Breast epithelium (tissue), 4 donors: ENCODE data around the gene NRXN2. TPM values are rescaled to one million over a fixed set of nuclear protein-coding genes. Genes with fewer than 3 reads are reported as not detected.

Experiments used
- DNase-seq, 2 donors: peaks; one replicate each; pipeline ENCODE4 v3.0.0-alpha.2; 2019; ENCODE audit warnings: low spot score in 2 of 2
- H3K27ac ChIP-seq, 2 donors: fragments of 200-600 bp; sonication (generic) in 1 of 2; one replicate each; pipeline ENCODE4 v1.5.1; 2016 to 2019; ENCODE audit warnings: mild to moderate bottlenecking in 1 of 2
- H3K27me3 ChIP-seq, 2 donors: fragments of 200-600 bp; sonication (generic) in 1 of 2; one replicate each; pipeline versions ENCODE4 v1.5.1 to v1.6.0; 2017 to 2019; ENCODE audit warnings: control low read depth in 1 of 2, mild to moderate bottlenecking in 1 of 2
- H3K36me3 ChIP-seq: fragments of 200-600 bp; one replicate; pipeline ENCODE4 v1.5.1; 2019
- H3K4me1 ChIP-seq, 2 donors: fragments of 200-600 bp; sonication (generic); one replicate each; pipeline ENCODE4 v1.5.1; 2016 to 2019; ENCODE audit warnings: control low read depth in 1 of 2
- H3K4me3 ChIP-seq, 3 donors: fragments of 200-600 bp; sonication (generic); 1 replicate in 2 of 3; 2 replicates in 1 of 3; pipeline ENCODE4 v1.5.1; 2016 to 2019; ENCODE audit warnings: mild to moderate bottlenecking in 3 of 3, moderate library complexity in 2 of 3
- H3K9me3 ChIP-seq, 2 donors: fragments of 200-600 bp; sonication (generic) in 1 of 2; one replicate each; pipeline ENCODE4 v1.5.1; 2016 to 2019; ENCODE audit warnings: control low read depth in 1 of 2
- POLR2A ChIP-seq: fragments of 450-650 bp; IDR thresholded peaks from one replicate; pipeline ENCODE4 v1.6.1; 2016; ENCODE audit warnings: antibody characterized with exemption, mild to moderate bottlenecking, moderate library complexity
- POLR2AphosphoS5 ChIP-seq, 3 donors: sonication (generic); formaldehyde crosslinking; IDR thresholded peaks; one replicate each; pipeline ENCODE4 v1.6.1; 2017; ENCODE audit warnings: antibody characterized with exemption in 3 of 3
- intact Hi-C: fragments of 100-400 bp; cut with DNase I; formaldehyde crosslinking; loops from one replicate; pipeline ENCODE4 v1.15.1; 2023; ENCODE audit warnings: low total_unique reads
- total RNA-seq, 3 donors: library from RNA; depleted of rRNA; stranded (reverse); fragments of >200 nt; gene quantifications; one replicate each; pipeline ENCODE4 v1.1.0, GENCODE V29; 2016
- TF ChIP-seq, protein P1 (sequence below), 3 donors: fragments of 450-650 bp; IDR thresholded peaks; one replicate each; pipeline ENCODE4 v1.5.1; 2016 to 2017; ENCODE audit warnings: antibody characterized with exemption in 3 of 3, mild to moderate bottlenecking in 3 of 3, moderate library complexity in 3 of 3

The NRXN2 gene
- total RNA-seq, 3 donors from 2014 or later, result 1.8 to 4.3 (median 3.5) TPM

DNA sequence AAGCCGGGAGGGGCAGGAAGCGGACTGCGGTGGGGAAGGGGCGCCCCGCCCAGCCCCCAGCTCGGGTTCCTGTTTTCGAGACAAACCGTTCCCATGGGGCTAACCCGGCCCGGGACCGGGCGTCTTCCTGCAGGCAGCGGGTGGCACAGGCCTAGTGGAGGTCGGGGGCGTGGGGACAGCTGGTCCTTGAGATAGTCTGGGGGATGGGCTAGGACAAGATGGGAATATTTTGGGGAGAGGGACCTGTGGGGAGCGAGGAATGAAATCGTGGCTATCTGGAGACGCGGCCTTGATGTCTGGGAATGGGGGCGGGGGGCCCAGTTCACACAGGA, 22.2 kb upstream of the NRXN2 start:
- peaks cover 15 to 17% of the 10 kb centered on the region in 2 donors for H3K4me1 ChIP-seq
- no peaks in the 10 kb centered on the region for H3K9me3 ChIP-seq
- TF ChIP-seq, protein P1, sequence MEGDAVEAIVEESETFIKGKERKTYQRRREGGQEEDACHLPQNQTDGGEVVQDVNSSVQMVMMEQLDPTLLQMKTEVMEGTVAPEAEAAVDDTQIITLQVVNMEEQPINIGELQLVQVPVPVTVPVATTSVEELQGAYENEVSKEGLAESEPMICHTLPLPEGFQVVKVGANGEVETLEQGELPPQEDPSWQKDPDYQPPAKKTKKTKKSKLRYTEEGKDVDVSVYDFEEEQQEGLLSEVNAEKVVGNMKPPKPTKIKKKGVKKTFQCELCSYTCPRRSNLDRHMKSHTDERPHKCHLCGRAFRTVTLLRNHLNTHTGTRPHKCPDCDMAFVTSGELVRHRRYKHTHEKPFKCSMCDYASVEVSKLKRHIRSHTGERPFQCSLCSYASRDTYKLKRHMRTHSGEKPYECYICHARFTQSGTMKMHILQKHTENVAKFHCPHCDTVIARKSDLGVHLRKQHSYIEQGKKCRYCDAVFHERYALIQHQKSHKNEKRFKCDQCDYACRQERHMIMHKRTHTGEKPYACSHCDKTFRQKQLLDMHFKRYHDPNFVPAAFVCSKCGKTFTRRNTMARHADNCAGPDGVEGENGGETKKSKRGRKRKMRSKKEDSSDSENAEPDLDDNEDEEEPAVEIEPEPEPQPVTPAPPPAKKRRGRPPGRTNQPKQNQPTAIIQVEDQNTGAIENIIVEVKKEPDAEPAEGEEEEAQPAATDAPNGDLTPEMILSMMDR (IDR thresholded peaks at IDR 0.05), result no peak
- TF ChIP-seq POLR2A (no peak), POLR2AphosphoS5 (IDR thresholded peaks at IDR 0.05) (peak in 1 of 3 donors; percentile 15)
- peak overlapping the region; percentile 52 to 73 (median 58) for H3K4me3 ChIP-seq
- intact Hi-C loops, result no loop called here
- peak in 1 of 2 donors; percentile 61 for DNase-seq
- H3K27me3 ChIP-seq, result peaks cover 0 to 22% of the 10 kb centered on the region in 2 donors
- H3K27ac ChIP-seq, result peak overlapping the region; percentile 75 to 92
- no peaks in the 10 kb centered on the region for H3K36me3 ChIP-seq

DNA sequence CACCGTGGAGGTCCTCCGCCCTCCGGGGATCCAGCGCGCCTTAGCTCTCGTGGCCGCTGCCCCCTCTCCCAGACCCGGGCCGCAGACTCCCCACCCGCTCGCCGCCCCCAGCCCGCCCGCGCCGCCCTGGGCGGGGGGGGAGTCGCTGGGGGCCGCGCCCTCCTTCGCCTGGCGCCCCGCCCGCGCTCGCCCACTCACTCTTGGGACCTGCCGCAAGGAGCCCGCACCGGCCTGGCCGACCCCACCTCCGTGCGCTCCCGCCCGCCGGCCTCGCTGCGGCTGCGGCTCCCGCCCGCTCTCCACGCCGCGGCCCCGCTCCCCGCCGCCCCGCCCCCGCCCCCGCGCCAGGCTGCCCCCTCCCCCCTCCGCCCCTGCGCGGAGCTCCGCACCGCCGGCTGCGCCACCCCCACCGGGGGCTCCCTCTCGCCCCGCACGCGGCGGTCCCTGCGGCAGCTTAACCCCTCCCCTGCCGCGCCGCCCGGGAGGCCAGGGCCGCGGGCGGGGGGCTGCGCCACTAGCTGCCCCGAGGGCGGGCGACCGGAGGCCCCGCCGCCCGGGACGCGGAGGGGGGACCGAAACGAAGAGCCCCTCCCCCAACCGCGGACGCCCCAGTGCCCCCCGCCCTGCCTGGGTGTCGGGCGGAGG, 21.7 kb upstream of the NRXN2 start:
- Histone ChIP-seq H3K4me3 (peak overlapping the region; percentile 52 to 73 (median 58)), H3K27me3 (peaks cover 0 to 22% of the 10 kb centered on the region in 2 donors), H3K4me1 (peaks cover 15 to 17% of the 10 kb centered on the region in 2 donors), H3K9me3 (no peaks in the 10 kb centered on the region), H3K36me3 (no peaks in the 10 kb centered on the region), H3K27ac (peak overlapping the region; percentile 75 to 92)
- DNase-seq, result no peak
- intact Hi-C loops, result no loop called here
- TF ChIP-seq POLR2AphosphoS5 (IDR thresholded peaks at IDR 0.05), result no peak
- no peak for TF ChIP-seq POLR2A
- TF ChIP-seq, protein P1 (IDR thresholded peaks at IDR 0.05), result no peak

- TF ChIP-seq, protein P1 (IDR thresholded peaks at IDR 0.05), result peak; percentile 32 to 51 (median 43)
- peak in 1 of 3 donors; percentile 31 for TF ChIP-seq POLR2AphosphoS5 (IDR thresholded peaks at IDR 0.05)
- no peak for TF ChIP-seq POLR2A
- Histone ChIP-seq H3K36me3 (no peaks in the 10 kb centered on the region), H3K27ac (peak within 1 kb of the TSS; percentile 75 to 92), H3K27me3 (peaks cover 0 to 22% of the 10 kb centered on the region in 2 donors), H3K9me3 (no peaks in the 10 kb centered on the region), H3K4me1 (peaks cover 15 to 17% of the 10 kb centered on the region in 2 donors), H3K4me3 (peak within 1 kb of the TSS; percentile 52 to 73 (median 58))
- peak; percentile 53 to 69 for DNase-seq
- intact Hi-C loops, result loop anchor here (1.0 kb wide), 1 partner anchor 27 kb away; no protein-coding TSS in a partner anchor
Observed at GRCh38 chr11:64743591-64744543, 20.9 kb upstream of the NRXN2 start, which contains the start of gene RASGRP2. TSS of gene RASGRP2 (minus strand) at chr11:64744142. CDS start at chr11:64742866, 1,276 bp downstream.

- intact Hi-C loops, result loop anchor here (1.0 kb wide), 1 partner anchor 26 kb away; no protein-coding TSS in a partner anchor
- no peak for DNase-seq
- H3K4me1 ChIP-seq, result peaks cover 15 to 17% of the 10 kb centered on the region in 2 donors
Observed at GRCh38 chr11:64742889-64743590, 20.0 kb upstream of the NRXN2 start.

More at GRCh38 chr11:64742889-64743590, 20.0 kb upstream of the NRXN2 start:
- Histone ChIP-seq H3K4me3 (peak overlapping the region; percentile 52 to 73 (median 58)), H3K27ac (peak overlapping the region; percentile 48 to 92), H3K9me3 (no peaks in the 10 kb centered on the region), H3K27me3 (peaks cover 0 to 22% of the 10 kb centered on the region in 2 donors), H3K36me3 (no peaks in the 10 kb centered on the region)
- TF ChIP-seq POLR2AphosphoS5 (IDR thresholded peaks at IDR 0.05) (peak in 1 of 3 donors; percentile 55), POLR2A (peak; percentile 17)
- TF ChIP-seq, protein P1 (IDR thresholded peaks at IDR 0.05), result peak; percentile 46 to 75 (median 49)
